Measurements from ENCODE around the gene HMG20A. TPM values are rescaled to one million over a fixed set of nuclear protein-coding genes. Genes with fewer than 3 reads are reported as not detected.
"Not testable (repeated sequence)": the region's sequence is repeated elsewhere in the genome, so short reads cannot be mapped to it uniquely, and the experiment has no call there.

The HMG20A gene
- total and polyA plus RNA-seq, 10 of the 15 experiments (the other 5 are each of a cell fraction or from before 2014, with no cell fraction given) = 30.0 to 98.7 (median 46.8) TPM

GRCh38 chr15:77406173-77406759, 14.4 kb upstream of the HMG20A start:
- ATAC-seq; BruUV-seq (replicated peaks); H3K27ac ChIP-seq (ENCODE audit: control insufficient read depth, insufficient read depth); H2AFZ ChIP-seq (ENCODE audit: control insufficient read depth, low read depth, low read length); H3K36me3 ChIP-seq (ENCODE audit: control insufficient read depth in 2 of 2, insufficient read depth in 2 of 2, low read length in 1 of 2); H3K27me3 ChIP-seq (replicated peaks in 1 of 2; ENCODE audit: control insufficient read depth in 2 of 2, insufficient read depth in 2 of 2, low read length in 1 of 2); H3K9ac ChIP-seq (ENCODE audit: control insufficient read depth, insufficient read depth, low read length); in situ Hi-C loops (cut with MboI); H4K20me1 ChIP-seq (ENCODE audit: control insufficient read depth, insufficient read depth); H3K4me2 ChIP-seq (ENCODE audit: control insufficient read depth, insufficient read depth); H3K4me3 ChIP-seq; H3K79me2 ChIP-seq (ENCODE audit: control insufficient read depth, insufficient read depth, low read length); FAIRE-seq; DNase-seq (ENCODE audit: low read depth, low spot score); H3K9me3 ChIP-seq (replicated peaks; ENCODE audit: control insufficient read depth, insufficient read depth, low read length); intact Hi-C loops (cut with micrococcal nuclease; ENCODE audit: unreplicated experiment): not testable (repeated sequence)
- 37% methylated on average over 1 of the region's 1 CpG for WGBS (ENCODE audit: insufficient coverage, insufficient replicate concordance, low lambda C conversion rate, missing lambda C conversion rate)
- TF ChIP-seq BMI1 (IDR thresholded peaks at IDR 0.05; ENCODE audit: borderline replicate concordance) (peak; percentile 33; the same call in 1 of the 2 replicates), IRF4 (IDR thresholded peaks at IDR 0.05; ENCODE audit: low read depth, low read length) (peak; percentile 38; the same call in 1 of the 2 replicates), DPF2 (IDR thresholded peaks at IDR 0.05) (peak; percentile 91), RB1 (IDR thresholded peaks at IDR 0.05; ENCODE audit: borderline replicate concordance) (peak; percentile 41; the same call in 1 of the 2 replicates), EED (IDR thresholded peaks at IDR 0.05; ENCODE audit: low read depth) (peak; percentile 57; the same call in 1 of the 2 replicates), SPI1 (IDR thresholded peaks at IDR 0.05; ENCODE audit: borderline replicate concordance, insufficient read depth, low read depth, low read length) (peak; percentile 95), SKIL (IDR thresholded peaks at IDR 0.05; ENCODE audit: low read depth, poor library complexity, severe bottlenecking) (peak; percentile 18), MTA2 (IDR thresholded peaks at IDR 0.05; ENCODE audit: low read depth) (peak; percentile 74), ZNF24 (IDR thresholded peaks at IDR 0.05) (0 out of 2 replicates have a peak, but pooled peaks have one; percentile 36), ATF7 (IDR thresholded peaks at IDR 0.05; ENCODE audit: low read depth) (peak; percentile 76), JUNB (IDR thresholded peaks at IDR 0.05) (peak; percentile 48; the same call in 1 of the 2 replicates), IKZF1 (conservative IDR thresholded peaks at IDR 0.05) (peak; percentile 91), IKZF2 (IDR thresholded peaks at IDR 0.05) (peak; percentile 94), NFIC (IDR thresholded peaks at IDR 0.05; ENCODE audit: low read depth, low read length) (peak; percentile 46), RUNX3 (IDR thresholded peaks at IDR 0.05; ENCODE audit: low read length) (peak; percentile 7; the same call in 1 of the 2 replicates), GATAD2B (conservative IDR thresholded peaks at IDR 0.05; ENCODE audit: low read depth) (0 out of 2 replicates have a peak, but pooled peaks have one; percentile 63), RELB (IDR thresholded peaks at IDR 0.05; ENCODE audit: low read depth) (peak; percentile 73; the same call in 1 of the 2 replicates)
- POLR2A ChIA-PET = interaction anchor here (0.8 to 1.3 kb wide), 3 partner anchors 12 to 224 kb away, joined by 3 read pairs; no protein-coding TSS in a partner anchor
- RAD21 ChIA-PET (ENCODE audit: unreplicated experiment) = interaction anchor here (1.0 to 1.9 kb wide), 6 partner anchors 10 to 224 kb away, joined by 3 to 8 read pairs (median 4); no protein-coding TSS in a partner anchor
- CTCF ChIA-PET = interaction anchor here (1.1 to 1.7 kb wide), 6 partner anchors 14 to 280 kb away, joined by 3 to 10 read pairs (median 4); no protein-coding TSS in a partner anchor
- peaks cover 12% of the 10 kb centered on the region; the same call in 1 of the 2 replicates for H3K4me1 ChIP-seq (ENCODE audit: control insufficient read depth, insufficient read depth, low read length)
- SMC1A ChIA-PET (ENCODE audit: uncharacterized antibody, unreplicated experiment) = interaction anchor here (0.6 to 3.0 kb wide), 14 partner anchors 10 to 763 kb away, joined by 3 to 11 read pairs (median 4); no protein-coding TSS in a partner anchor
